ENCODE data around the gene CCDC33. TPM values are rescaled to one million over a fixed set of nuclear protein-coding genes. Genes with fewer than 3 reads are reported as not detected.

The CCDC33 gene
- total and polyA plus RNA-seq, 5 donors from 2014 or later: not detected

DNA sequence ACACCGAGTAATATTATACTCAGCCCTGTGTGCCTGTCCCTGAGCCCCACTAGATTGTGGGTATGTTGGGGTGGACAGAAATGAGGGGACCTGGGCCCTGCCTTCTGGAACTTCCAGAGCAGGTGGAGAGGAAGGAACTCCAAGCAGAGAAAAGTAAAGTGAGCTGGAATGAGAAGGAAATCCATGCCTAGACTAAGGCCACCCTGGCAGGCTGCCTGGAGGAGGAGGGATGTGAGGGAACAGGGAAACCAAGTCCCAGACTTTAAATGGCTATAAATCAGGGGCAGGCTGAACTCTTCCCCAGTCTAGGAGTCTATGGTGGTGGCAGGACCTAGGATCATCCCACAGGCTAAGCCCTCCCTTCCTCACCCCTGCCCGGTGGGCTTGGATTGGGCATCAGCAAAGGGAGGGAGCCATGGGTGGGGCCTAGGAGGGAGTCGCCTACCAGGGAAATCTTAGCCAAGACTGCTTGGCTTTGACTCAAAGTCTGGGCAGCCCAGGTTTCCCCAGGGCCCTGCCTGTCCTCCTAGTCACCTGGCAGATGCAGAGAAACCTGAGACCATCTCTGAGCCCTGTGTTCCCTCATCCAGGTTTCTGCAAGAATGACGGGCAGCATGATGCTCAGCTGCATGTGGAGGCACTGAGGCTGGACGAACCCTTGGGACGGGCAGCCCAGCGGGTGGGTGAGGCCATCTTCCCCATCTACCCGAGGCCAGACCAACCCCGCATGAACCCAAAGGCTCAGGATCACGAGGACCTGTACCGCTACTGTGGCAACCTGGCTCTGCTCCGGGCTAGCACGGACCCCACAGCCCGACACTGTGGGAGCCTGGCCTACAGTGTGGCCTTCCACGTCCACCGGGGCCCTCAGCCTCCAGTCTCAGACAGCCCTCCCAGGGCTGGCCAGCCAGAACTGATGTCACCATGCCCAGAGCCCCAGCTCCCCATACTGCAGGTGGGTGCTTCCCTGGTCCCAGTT lies 17.9 kb upstream of the CCDC33 start:
- Histone ChIP-seq H3K9me3 (ENCODE audit: control insufficient read depth in 2 of 2, low read length in 2 of 2) (no peaks in the 10 kb centered on the region), H3K27me3 (ENCODE audit: control insufficient read depth, insufficient read depth, low read length) (no peaks in the 10 kb centered on the region), H3K4me3 (ENCODE audit: low read depth, low read length) (no peak overlapping the region), H3K36me3 (ENCODE audit: control insufficient read depth, insufficient read depth, low read length) (no peaks in the 10 kb centered on the region), H3K4me1 (ENCODE audit: control insufficient read depth, insufficient read depth, low read length, poor library complexity, severe bottlenecking) (no peaks in the 10 kb centered on the region), H3K27ac (ENCODE audit: insufficient read depth, low read length, poor library complexity, severe bottlenecking) (no peak overlapping the region)
- no peak for ATAC-seq (ENCODE audit: low read depth in 2 of 2)
- H3K4me3 Mint-ChIP-seq: no peak overlapping the region
- no peaks in the 10 kb centered on the region for H3K9me3 Mint-ChIP-seq
- H3K27ac Mint-ChIP-seq: no peak overlapping the region
- no peaks in the 10 kb centered on the region for H3K36me3 Mint-ChIP-seq
- no peak for DNase-seq
- H3K4me1 Mint-ChIP-seq: no peaks in the 10 kb centered on the region
- H3K27me3 Mint-ChIP-seq: peaks cover 18% of the 10 kb centered on the region

DNA sequence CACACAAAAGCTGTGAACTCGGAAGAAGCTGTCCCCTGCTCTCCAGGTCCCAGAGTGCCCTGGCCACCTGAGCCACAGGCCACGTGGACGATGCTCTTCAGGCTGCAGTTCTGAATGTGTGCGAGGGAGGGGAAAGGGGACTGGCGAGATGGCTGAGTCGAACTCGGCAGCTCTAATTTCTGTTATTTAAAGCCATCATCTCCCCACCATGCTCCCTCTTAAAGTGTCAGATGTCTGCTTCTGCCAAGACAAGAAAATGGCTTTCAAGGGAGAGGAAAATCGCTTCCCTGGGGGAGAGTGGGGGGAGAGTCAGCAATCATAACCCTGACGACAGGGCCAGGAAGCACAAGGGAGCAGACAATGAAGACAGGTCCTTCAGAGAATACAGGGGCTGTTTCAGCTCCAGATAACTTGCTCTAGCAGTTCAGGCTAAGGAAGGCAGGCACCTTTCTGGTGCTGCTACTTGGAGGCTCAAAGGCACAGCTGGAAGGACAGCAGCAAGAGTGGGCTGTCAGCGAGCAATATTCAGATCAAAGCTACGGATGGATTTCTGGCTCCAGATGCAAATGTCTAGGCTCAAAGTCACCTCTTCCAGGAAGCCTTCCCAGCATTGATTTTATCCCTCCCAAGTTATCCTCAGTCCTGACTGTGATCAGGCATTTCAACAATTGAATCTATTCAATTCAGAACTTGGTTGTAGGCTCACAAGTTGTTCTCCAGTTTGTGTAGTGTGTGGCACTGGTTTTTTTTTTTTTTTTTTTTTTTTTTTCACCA lies 15.5 kb upstream of the CCDC33 start:
- no peaks in the 10 kb centered on the region for H3K4me1 Mint-ChIP-seq
- ATAC-seq (ENCODE audit: low read depth in 2 of 2): no peak
- H3K36me3 ChIP-seq (ENCODE audit: control insufficient read depth, insufficient read depth, low read length): no peaks in the 10 kb centered on the region
- no peaks in the 10 kb centered on the region for H3K4me1 ChIP-seq (ENCODE audit: control insufficient read depth, insufficient read depth, low read length, poor library complexity, severe bottlenecking)
- H3K9me3 Mint-ChIP-seq: no peaks in the 10 kb centered on the region
- H3K27me3 ChIP-seq (ENCODE audit: control insufficient read depth, insufficient read depth, low read length): no peaks in the 10 kb centered on the region
- H3K27me3 Mint-ChIP-seq: peaks cover 27% of the 10 kb centered on the region
- no peak overlapping the region for H3K4me3 ChIP-seq (ENCODE audit: low read depth, low read length)
- no peak overlapping the region for H3K27ac ChIP-seq (ENCODE audit: insufficient read depth, low read length, poor library complexity, severe bottlenecking)
- H3K36me3 Mint-ChIP-seq: no peaks in the 10 kb centered on the region
- no peak overlapping the region for H3K4me3 Mint-ChIP-seq
- no peak for DNase-seq
- H3K27ac Mint-ChIP-seq: no peak overlapping the region
- no peaks in the 10 kb centered on the region for H3K9me3 ChIP-seq (ENCODE audit: control insufficient read depth in 2 of 2, low read length in 2 of 2)

DNA sequence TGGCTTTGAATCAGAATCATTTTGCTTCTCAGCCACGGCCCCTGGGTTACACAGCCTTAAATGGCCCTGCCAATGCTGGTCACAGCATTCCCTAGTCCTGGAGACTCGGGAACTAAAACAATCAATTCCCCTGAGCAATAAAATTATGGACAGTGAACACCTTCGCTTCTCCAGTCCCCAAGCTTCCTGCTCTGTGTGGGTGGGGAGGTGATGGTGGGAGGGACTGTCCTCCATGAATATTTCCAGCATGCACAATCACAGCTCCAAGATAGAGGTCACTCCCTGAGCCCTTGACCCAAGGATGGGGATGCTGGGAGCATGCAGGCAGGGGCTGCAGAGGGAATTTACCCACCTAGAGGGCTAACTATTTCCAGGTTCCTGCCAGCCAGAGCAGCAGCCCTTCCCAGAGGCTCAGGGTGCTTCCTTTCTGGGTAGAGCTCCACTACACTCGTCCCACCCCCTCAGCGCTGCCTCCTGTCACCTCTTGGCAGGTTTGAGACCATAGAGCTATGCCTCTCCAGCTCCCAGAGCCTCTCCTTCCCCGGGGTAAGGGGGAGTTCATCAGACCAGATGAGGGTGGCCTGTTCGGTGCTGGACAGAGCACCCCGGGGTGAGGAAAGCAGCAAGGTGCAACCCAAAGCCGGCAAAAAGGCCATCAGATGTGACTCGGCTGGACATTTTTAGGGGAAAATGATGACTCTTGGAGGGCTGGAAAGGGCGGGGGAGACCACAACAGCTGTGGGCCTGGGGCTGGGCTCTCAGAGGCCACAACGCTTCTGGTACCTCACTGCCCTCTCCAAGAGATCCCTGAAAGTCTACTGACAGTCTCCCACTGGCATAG lies 14.5 kb upstream of the CCDC33 start:
- H3K4me1 ChIP-seq (ENCODE audit: control insufficient read depth, insufficient read depth, low read length, poor library complexity, severe bottlenecking): no peaks in the 10 kb centered on the region
- DNase-seq: no peak
- Mint-ChIP-seq H3K27ac (no peak overlapping the region), H3K36me3 (no peaks in the 10 kb centered on the region), H3K27me3 (peaks cover 24% of the 10 kb centered on the region), H3K9me3 (no peaks in the 10 kb centered on the region), H3K4me3 (no peak overlapping the region), H3K4me1 (no peaks in the 10 kb centered on the region)
- no peak for ATAC-seq (ENCODE audit: low read depth in 2 of 2)
- no peak overlapping the region for H3K27ac ChIP-seq (ENCODE audit: insufficient read depth, low read length, poor library complexity, severe bottlenecking)
- no peaks in the 10 kb centered on the region for H3K9me3 ChIP-seq (ENCODE audit: control insufficient read depth in 2 of 2, low read length in 2 of 2)
- no peaks in the 10 kb centered on the region for H3K36me3 ChIP-seq (ENCODE audit: control insufficient read depth, insufficient read depth, low read length)
- no peaks in the 10 kb centered on the region for H3K27me3 ChIP-seq (ENCODE audit: control insufficient read depth, insufficient read depth, low read length)
- H3K4me3 ChIP-seq (ENCODE audit: low read depth, low read length): no peak overlapping the region

DNA sequence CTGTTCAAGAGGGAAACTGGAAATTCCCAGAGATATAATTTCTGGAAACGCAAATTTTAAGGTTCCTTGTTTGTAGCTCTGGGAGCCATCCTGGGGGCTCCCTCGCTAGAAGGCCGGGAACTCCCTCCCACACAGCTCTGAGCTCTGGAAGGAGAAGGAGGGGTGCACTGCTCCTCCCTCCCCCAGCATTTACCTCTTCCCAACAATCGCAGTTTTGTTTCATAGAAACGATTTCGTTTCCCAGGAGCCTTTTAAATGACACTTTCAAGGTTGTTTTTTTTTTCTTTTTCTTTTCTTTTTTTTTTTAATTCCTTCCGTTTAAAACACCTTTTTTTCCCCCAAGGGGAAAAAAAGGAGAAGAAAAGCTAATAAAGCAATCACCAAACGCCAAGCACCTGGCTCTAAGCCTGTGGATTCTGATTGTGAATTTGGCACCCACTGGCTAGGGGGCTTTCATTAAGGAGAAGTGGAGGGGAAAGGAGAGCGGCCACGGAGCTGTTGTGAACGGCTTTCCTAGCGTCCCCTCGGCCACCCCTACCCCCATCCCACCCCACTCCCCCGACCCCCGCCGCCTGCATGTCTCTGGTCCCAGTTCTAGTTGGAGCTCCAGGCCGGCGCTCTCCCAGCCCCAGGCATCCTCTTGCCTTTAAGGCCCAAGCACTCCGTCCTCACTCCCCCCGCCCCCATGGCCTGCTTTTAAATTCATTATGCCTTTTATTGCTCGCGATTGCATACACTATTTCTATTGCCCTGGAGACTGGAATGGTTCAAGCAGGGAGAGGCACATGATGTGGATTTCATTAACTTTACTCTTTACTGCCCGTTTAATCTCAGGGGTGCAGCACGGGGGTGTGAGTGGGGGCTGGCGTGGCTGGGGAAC lies 13.6 kb upstream of the CCDC33 start:
- H3K9me3 ChIP-seq (ENCODE audit: control insufficient read depth in 2 of 2, low read length in 2 of 2): no peaks in the 10 kb centered on the region

DNA sequence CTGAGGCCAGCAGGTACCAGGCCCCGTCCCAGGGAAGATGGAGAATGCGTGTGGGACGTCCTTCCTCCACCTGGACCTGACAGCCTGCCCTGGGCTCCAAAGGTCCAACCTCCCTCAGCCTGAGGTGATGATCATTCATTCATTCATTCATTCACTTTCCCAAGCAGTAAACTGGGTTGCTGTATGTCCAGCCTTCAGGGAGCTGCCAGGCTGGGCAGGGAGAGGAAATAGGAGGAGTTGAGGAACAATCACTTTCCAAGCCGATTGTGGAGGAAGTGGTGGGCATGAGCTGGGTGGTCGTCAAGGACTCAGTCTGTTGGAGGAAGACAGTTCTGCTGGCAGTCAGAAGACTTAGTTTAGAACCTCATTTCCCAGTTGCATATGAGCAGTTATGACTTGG lies 10.2 kb upstream of the CCDC33 start:
- no peak overlapping the region for H3K4me3 ChIP-seq (ENCODE audit: low read depth, low read length)
- ATAC-seq (ENCODE audit: low read depth in 2 of 2): no peak
- no peak overlapping the region for H3K27ac Mint-ChIP-seq
- no peak overlapping the region for H3K4me3 Mint-ChIP-seq
- peaks cover 23% of the 10 kb centered on the region for H3K27me3 Mint-ChIP-seq
- no peaks in the 10 kb centered on the region for H3K4me1 ChIP-seq (ENCODE audit: control insufficient read depth, insufficient read depth, low read length, poor library complexity, severe bottlenecking)
- no peaks in the 10 kb centered on the region for H3K9me3 Mint-ChIP-seq
- no peak for DNase-seq
- no peaks in the 10 kb centered on the region for H3K36me3 Mint-ChIP-seq
- no peaks in the 10 kb centered on the region for H3K36me3 ChIP-seq (ENCODE audit: control insufficient read depth, insufficient read depth, low read length)
- no peaks in the 10 kb centered on the region for H3K27me3 ChIP-seq (ENCODE audit: control insufficient read depth, insufficient read depth, low read length)
- no peaks in the 10 kb centered on the region for H3K9me3 ChIP-seq (ENCODE audit: control insufficient read depth in 2 of 2, low read length in 2 of 2)
- no peaks in the 10 kb centered on the region for H3K4me1 Mint-ChIP-seq
- no peak overlapping the region for H3K27ac ChIP-seq (ENCODE audit: insufficient read depth, low read length, poor library complexity, severe bottlenecking)

More for the DNA sequence above, 13.6 kb upstream of the CCDC33 start:
- H3K36me3 ChIP-seq (ENCODE audit: control insufficient read depth, insufficient read depth, low read length): no peaks in the 10 kb centered on the region
- no peak overlapping the region for H3K4me3 ChIP-seq (ENCODE audit: low read depth, low read length)
- H3K4me1 Mint-ChIP-seq: no peaks in the 10 kb centered on the region
- H3K4me3 Mint-ChIP-seq: no peak overlapping the region
- no peak overlapping the region for H3K27ac Mint-ChIP-seq
- no peaks in the 10 kb centered on the region for H3K36me3 Mint-ChIP-seq
- DNase-seq (no peak), ATAC-seq (ENCODE audit: low read depth in 2 of 2) (no peak)
- H3K9me3 Mint-ChIP-seq: no peaks in the 10 kb centered on the region
- peaks cover 24% of the 10 kb centered on the region for H3K27me3 Mint-ChIP-seq
- H3K4me1 ChIP-seq (ENCODE audit: control insufficient read depth, insufficient read depth, low read length, poor library complexity, severe bottlenecking): no peaks in the 10 kb centered on the region
- no peak overlapping the region for H3K27ac ChIP-seq (ENCODE audit: insufficient read depth, low read length, poor library complexity, severe bottlenecking)
- no peaks in the 10 kb centered on the region for H3K27me3 ChIP-seq (ENCODE audit: control insufficient read depth, insufficient read depth, low read length)

DNA sequence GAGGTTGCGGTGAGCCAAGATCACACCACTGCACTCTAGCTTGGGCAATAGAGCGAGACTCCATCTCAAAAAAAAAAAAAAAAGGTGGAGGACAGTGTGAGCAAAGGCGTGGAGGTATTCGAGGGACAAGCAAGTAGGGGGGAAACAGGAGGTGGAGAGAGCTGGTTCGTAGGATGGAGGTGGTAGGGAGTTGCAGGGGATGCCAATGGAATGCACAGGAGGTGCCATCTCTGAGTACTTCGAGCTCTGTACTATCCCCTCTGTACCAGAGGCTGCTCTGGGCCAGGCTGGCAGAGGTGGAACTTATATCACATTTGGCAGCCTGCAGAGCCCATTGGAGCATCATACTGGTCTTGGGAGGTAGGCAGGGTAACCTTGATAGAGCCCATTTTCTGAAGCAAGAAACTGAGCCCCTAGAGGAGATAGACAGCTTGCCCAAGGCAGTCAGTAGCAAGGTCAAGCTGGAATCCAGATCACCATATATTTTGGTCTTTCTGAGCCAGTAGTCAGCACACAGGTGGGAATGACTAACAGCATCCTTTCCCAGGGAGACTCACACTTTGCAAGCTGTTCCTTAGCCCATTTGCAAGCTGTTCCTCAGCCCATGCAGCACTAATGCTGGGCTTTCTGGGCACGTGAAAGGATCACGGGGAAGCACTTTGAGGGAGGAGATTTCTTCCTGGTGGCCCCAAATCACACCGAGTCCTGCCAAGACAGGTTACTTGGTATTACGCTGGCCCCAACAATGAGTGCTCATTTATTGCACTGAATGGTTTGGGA lies 9.2 kb upstream of the CCDC33 start:
- H3K9me3 ChIP-seq (ENCODE audit: control insufficient read depth in 2 of 2, low read length in 2 of 2): no peaks in the 10 kb centered on the region
- no peaks in the 10 kb centered on the region for H3K9me3 Mint-ChIP-seq
- no peak overlapping the region for H3K4me3 Mint-ChIP-seq
- ATAC-seq (ENCODE audit: low read depth in 2 of 2) (no peak), DNase-seq (no peak)
- H3K27me3 Mint-ChIP-seq: peaks cover 26% of the 10 kb centered on the region
- no peaks in the 10 kb centered on the region for H3K27me3 ChIP-seq (ENCODE audit: control insufficient read depth, insufficient read depth, low read length)
- H3K27ac ChIP-seq (ENCODE audit: insufficient read depth, low read length, poor library complexity, severe bottlenecking): no peak overlapping the region
- no peaks in the 10 kb centered on the region for H3K4me1 Mint-ChIP-seq
- no peak overlapping the region for H3K4me3 ChIP-seq (ENCODE audit: low read depth, low read length)
- no peak overlapping the region for H3K27ac Mint-ChIP-seq
- H3K4me1 ChIP-seq (ENCODE audit: control insufficient read depth, insufficient read depth, low read length, poor library complexity, severe bottlenecking): no peaks in the 10 kb centered on the region
- H3K36me3 ChIP-seq (ENCODE audit: control insufficient read depth, insufficient read depth, low read length): no peaks in the 10 kb centered on the region
- H3K36me3 Mint-ChIP-seq: no peaks in the 10 kb centered on the region
